ENCODE measurements around the gene ADAP1.
"Not testable (repeated sequence)": the region's sequence is repeated elsewhere in the genome, so short reads cannot be mapped to it uniquely, and the experiment has no call there.

DNA sequence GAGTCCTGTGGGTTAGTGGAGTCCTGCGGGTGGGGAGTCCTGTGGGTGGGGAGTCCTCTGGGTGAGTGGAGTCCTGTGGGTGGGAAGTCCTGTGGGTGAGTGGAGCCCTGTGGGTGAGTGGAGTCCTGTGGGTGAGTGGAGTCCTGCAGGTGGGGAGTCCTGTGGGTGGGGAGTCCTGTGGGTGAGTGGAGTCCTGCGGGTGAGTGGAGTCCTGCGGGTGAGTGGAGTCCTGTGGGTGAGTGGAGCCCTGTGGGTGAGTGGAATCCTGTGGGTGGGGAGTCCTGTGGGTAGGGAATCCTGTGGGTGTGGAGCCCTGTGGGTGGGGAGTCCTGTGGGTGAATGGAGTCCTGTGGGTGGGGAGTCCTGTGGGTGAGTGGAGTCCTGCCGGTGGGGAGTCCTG is 47.5 kb upstream of the ADAP1 start:
- not testable (repeated sequence) for TF ChIP-seq REST (IDR thresholded peaks at IDR 0.05; ENCODE audit: low read depth); CTCF (IDR thresholded peaks at IDR 0.05 in 2 of 3, conservative IDR thresholded peaks at IDR 0.05 in 1 of 3; ENCODE audit: borderline replicate concordance in 1 of 3, insufficient read depth in 1 of 3, low read depth in 2 of 3, low read length in 2 of 3); POLR2A (IDR thresholded peaks at IDR 0.05; ENCODE audit: borderline replicate concordance, extremely low read depth, insufficient read depth, insufficient read length); YY1 (IDR thresholded peaks at IDR 0.05; ENCODE audit: extremely low read depth, insufficient replicate concordance, low read depth, low read length); TCF7L2 (IDR thresholded peaks at IDR 0.05; ENCODE audit: borderline replicate concordance, extremely low read depth, insufficient read depth, insufficient read length); ELF1 (IDR thresholded peaks at IDR 0.05; ENCODE audit: borderline replicate concordance, low read depth); POLR2AphosphoS5 (IDR thresholded peaks at IDR 0.05; ENCODE audit: low read depth, low read length); EZH2 (IDR thresholded peaks at IDR 0.05)
